A549 (cell line): Measurements from ENCODE around the gene DDX25. TPM values are rescaled to one million over a fixed set of nuclear protein-coding genes. Genes with fewer than 3 reads are reported as not detected.

Source experiments
- ATAC-seq, 2 experiments: fragments of 200-7000 bp in 1 of 2; fragments of >200 bp in 1 of 2; cut with Nextera tagmentation in 1 of 2; cut with Tn5 transposase in 1 of 2; 3 replicates each; pipeline versions ENCODE4 v1.8.0 to v1.9.1; 2018 to 2020; ENCODE audit warnings: mild to moderate bottlenecking in 1 of 2, moderate library complexity in 1 of 2
- CTCF ChIA-PET: fragments of 300-600 bp; sonication (Branson Sonifier 250); formaldehyde crosslinking; extraction: SDS; loops from one replicate; lab custom pipeline; 2021; ENCODE audit warnings: antibody characterized with exemption, inconsistent platforms; lab: Yijun Ruan, JAX
- POLR2A ChIA-PET: fragments of 350-600 bp; formaldehyde crosslinking; extraction: SDS; loops from one replicate; lab custom pipeline; 2021; ENCODE audit warnings: antibody characterized with exemption, inconsistent platforms; lab: Yijun Ruan, JAX
- DNase-seq, 2 experiments: peaks; one replicate each; pipeline versions ENCODE4 v3.0.0 to v3.0.0-alpha.2; 2011 to 2016; ENCODE audit warnings: low read depth in 1 of 2, low spot score in 1 of 2
- FAIRE-seq: peaks from 2 replicates; lab custom pipeline; 2011; peaks lifted over from hg19 to GRCh38; lab: Jason Lieb, UNC
- H3K27ac ChIP-seq, 2 experiments: fragments of >200 bp; sonication (Bioruptor Twin); formaldehyde crosslinking; 3 replicates each; pipeline ENCODE4 v1.5.1; 2016 to 2017
- H3K4me1 ChIP-seq: fragments of >200 bp; sonication (Bioruptor Twin); formaldehyde crosslinking; 3 replicates; pipeline ENCODE4 v1.6.1; 2016
- H3K4me2 ChIP-seq: fragments of >200 bp; sonication (Bioruptor Twin); formaldehyde crosslinking; 3 replicates; pipeline ENCODE4 v1.6.1; 2016
- H3K4me3 ChIP-seq: fragments of >200 bp; sonication (Bioruptor Twin); formaldehyde crosslinking; 3 replicates; pipeline ENCODE4 v1.5.1; 2016
- H3K9me3 ChIP-seq: fragments of >200 bp; sonication (Bioruptor Twin); formaldehyde crosslinking; 3 replicates; pipeline ENCODE4 v1.6.1; 2016
- CBX2 ChIP-seq: fragments of 200-600 bp; sonication (generic); IDR thresholded peaks from 2 replicates; pipeline ENCODE4 v1.6.1; 2016; ENCODE audit warnings: low read depth, mild to moderate bottlenecking, borderline replicate concordance
- CBX8 ChIP-seq: fragments of 200-600 bp; sonication (generic); IDR thresholded peaks from 2 replicates; pipeline ENCODE4 v1.6.1; 2016
- CHD2 ChIP-seq: fragments of 150-350 bp; IDR thresholded peaks from 2 replicates; pipeline ENCODE4 v1.6.1; 2014; ENCODE audit warnings: low read length; ENCODE audit not compliant: partially characterized antibody
- CHD4 ChIP-seq: fragments of 200-600 bp; sonication (generic); IDR thresholded peaks from 2 replicates; pipeline ENCODE4 v1.6.1; 2016; ENCODE audit warnings: antibody characterized with exemption, mild to moderate bottlenecking, borderline replicate concordance
- CTCF ChIP-seq: fragments of >200 bp; sonication (Bioruptor Twin); formaldehyde crosslinking; IDR thresholded peaks from 3 replicates; pipeline ENCODE4 v1.5.1; 2016
- E2F6 ChIP-seq: IDR thresholded peaks from 2 replicates; pipeline ENCODE4 v1.6.1; 2012; ENCODE audit warnings: low read depth, borderline replicate concordance
- EHMT2 ChIP-seq: fragments of 200-600 bp; sonication (generic); IDR thresholded peaks from 2 replicates; pipeline ENCODE4 v1.6.1; 2016; ENCODE audit warnings: antibody characterized with exemption, low read depth, mild to moderate bottlenecking, moderate library complexity
- ELK1 ChIP-seq: fragments of 150-350 bp; IDR thresholded peaks from 2 replicates; pipeline ENCODE4 v1.6.1; 2014; ENCODE audit warnings: low read depth, mild to moderate bottlenecking, low read length
- EP300 ChIP-seq, 2 experiments: fragments of >200 bp; sonication (Bioruptor Twin); formaldehyde crosslinking; IDR thresholded peaks; 2 replicates in 1 of 2; 3 replicates in 1 of 2; pipeline ENCODE4 v1.6.1; 2016 to 2017
- ESRRA ChIP-seq: fragments of 150-350 bp; IDR thresholded peaks from 2 replicates; pipeline ENCODE4 v1.6.1; 2014; ENCODE audit warnings: mild to moderate bottlenecking, low read length, borderline replicate concordance
- HMGXB4 ChIP-seq: fragments of 250-450 bp; sonication (Bioruptor Pico); IDR thresholded peaks from 2 replicates; pipeline ENCODE4 v1.5.0; 2021; ENCODE audit warnings: mild to moderate bottlenecking, moderate library complexity, borderline replicate concordance
- HOXB5 ChIP-seq: fragments of 250-450 bp; sonication (Bioruptor Pico); IDR thresholded peaks from 2 replicates; pipeline ENCODE4 v1.5.0; 2020; ENCODE audit warnings: mild to moderate bottlenecking, moderate library complexity
- JUN ChIP-seq, 2 experiments: fragments of >200 bp; sonication (Bioruptor Twin); formaldehyde crosslinking; IDR thresholded peaks; 2 replicates in 1 of 2; 3 replicates in 1 of 2; pipeline ENCODE4 v1.6.1; 2016 to 2017
- KDM1A ChIP-seq: fragments of 200-600 bp; sonication (generic); IDR thresholded peaks from 2 replicates; pipeline ENCODE4 v1.6.1; 2016; ENCODE audit warnings: low read depth, mild to moderate bottlenecking
- KDM5A ChIP-seq: fragments of 200-600 bp; sonication (generic); IDR thresholded peaks from 2 replicates; pipeline ENCODE4 v1.6.1; 2016; ENCODE audit warnings: antibody characterized with exemption, mild to moderate bottlenecking
- MAFK ChIP-seq: fragments of 450-650 bp; IDR thresholded peaks from 2 replicates; pipeline ENCODE4 v1.6.1; 2014; ENCODE audit not compliant: partially characterized antibody
- NFE2L2 ChIP-seq: fragments of 150-350 bp; conservative IDR thresholded peaks from 2 replicates; pipeline ENCODE4 v1.6.1; 2014; ENCODE audit warnings: low read length
- POLR2A ChIP-seq: IDR thresholded peaks from 2 replicates; pipeline ENCODE4 v1.6.1; 2012; ENCODE audit warnings: mild to moderate bottlenecking, low read length
- RAD21 ChIP-seq, 2 experiments: fragments of >200 bp in 1 of 2; sonication (Bioruptor Twin) in 1 of 2; formaldehyde crosslinking in 1 of 2; IDR thresholded peaks in 1 of 2; conservative IDR thresholded peaks in 1 of 2; 2 replicates in 1 of 2; 3 replicates in 1 of 2; pipeline ENCODE4 v1.6.1; 2012 to 2018; ENCODE audit warnings: inconsistent platforms in 1 of 2
- RARB ChIP-seq: fragments of 250-450 bp; sonication (Bioruptor Pico); IDR thresholded peaks from 2 replicates; pipeline ENCODE4 v1.8.0; 2021; ENCODE audit warnings: mild to moderate bottlenecking, moderate library complexity
- RCOR1 ChIP-seq: fragments of 150-350 bp; IDR thresholded peaks from 2 replicates; pipeline ENCODE4 v1.6.1; 2014; ENCODE audit warnings: antibody characterized with exemption, low read length, low read depth
- RNF2 ChIP-seq: fragments of 200-600 bp; sonication (generic); IDR thresholded peaks from 2 replicates; pipeline ENCODE4 v1.6.1; 2016; ENCODE audit warnings: low read depth, mild to moderate bottlenecking, antibody characterized with exemption, moderate library complexity, borderline replicate concordance
- SMC3 ChIP-seq: fragments of >200 bp; sonication (Bioruptor Twin); formaldehyde crosslinking; IDR thresholded peaks from 3 replicates; pipeline ENCODE4 v1.6.1; 2018; ENCODE audit warnings: inconsistent platforms
- SREBF2 ChIP-seq: fragments of 450-650 bp; IDR thresholded peaks from 2 replicates; pipeline ENCODE4 v1.6.1; 2014; ENCODE audit warnings: mild to moderate bottlenecking, moderate library complexity
- TP53 ChIP-seq: fragments of 250-450 bp; sonication (Bioruptor Pico); IDR thresholded peaks from 2 replicates; pipeline ENCODE4 v1.5.0; 2021; ENCODE audit warnings: mild to moderate bottlenecking, moderate library complexity
- USF2 ChIP-seq: fragments of 450-650 bp; IDR thresholded peaks from 2 replicates; pipeline ENCODE4 v1.6.1; 2014; ENCODE audit warnings: antibody characterized with exemption
- WGBS: methylation state at CpG from one replicate; pipeline ENCODE4 v1.1.6; 2017; ENCODE audit errors: missing lambda C conversion rate; 5-methylcytosine and 5-hydroxymethylcytosine counted together
- polyA plus RNA-seq, 4 experiments: library from polyadenylated mRNA; depleted of rRNA in 3 of 4; stranded (reverse); fragments of >200 nt; fragmentation: RNase III in 1 of 4; extraction: RNeasy Plus Mini Kit Qiagen cat#74134 plus additional on column Dnase treatment in 1 of 4; gene quantifications; 2 replicates in 3 of 4; 3 replicates in 1 of 4; pipeline ENCODE4 v1.2.3, GENCODE V29; 2011 to 2017

Gene DDX25
- polyA plus RNA-seq, 2 of the 4 experiments (the other 2 are of a cell fraction), result 0.01 TPM; not detected in 1

- peaks cover 6% of the 10 kb centered on the region; the same call in 1 of the 3 replicates for H3K9me3 ChIP-seq
- WGBS, result 89% methylated on average over 20 of the region's 20 CpGs
- no peak overlapping the region for H3K4me2 ChIP-seq
- TF ChIP-seq CBX2 (no peak), SREBF2 (no peak), USF2 (no peak), E2F6 (no peak), KDM1A (no peak), RCOR1 (no peak), EHMT2 (no peak), TP53 (CRISPR knock-in tag) (no peak), POLR2A (no peak), SMC3 (no peak), CHD2 (no peak), JUN (IDR thresholded peaks at IDR 0.05) (no peak), CHD4 (no peak)
- TF ChIP-seq, all 56 proteins: peak for 0
- Histone ChIP-seq H3K4me3 (no peak overlapping the region), H3K4me1 (no peaks in the 10 kb centered on the region), H3K27ac (no peak overlapping the region)
- POLR2A ChIA-PET, result no interaction called here
- DNase-seq (no peak), ATAC-seq (no peak; a peak in 1 of 6 replicates), FAIRE-seq (no peak)
- CTCF ChIA-PET, result no interaction called here
Measured at GRCh38 chr11:125873881-125874555, 30.3 kb upstream of the DDX25 start.

- TF ChIP-seq SMC3, result peak; percentile 30; the same call in 2 of the 3 replicates
- TF ChIP-seq KDM5A, result no peak
- TF ChIP-seq RAD21 (conservative IDR thresholded peaks at IDR 0.05 in 1 of 2, IDR thresholded peaks at IDR 0.05 in 1 of 2), result peak; percentile 69 to 80
- peak; percentile 62 for TF ChIP-seq CTCF
- WGBS, result 12% methylated on average over 8 of the region's 8 CpGs
- CTCF ChIA-PET, result interaction anchor here (1.3 to 1.5 kb wide), 2 partner anchors 150 to 248 kb away, joined by 3 to 5 read pairs; no protein-coding TSS in a partner anchor
- Histone ChIP-seq H3K9me3 (peaks cover 6% of the 10 kb centered on the region; the same call in 1 of the 3 replicates), H3K4me2 (no peak overlapping the region), H3K27ac (no peak overlapping the region), H3K4me3 (no peak overlapping the region), H3K4me1 (no peaks in the 10 kb centered on the region)
- peak; percentile 25 to 56 for DNase-seq
- POLR2A ChIA-PET, result no interaction called here
- peak; percentile 90 to 98 for ATAC-seq
- no peak for FAIRE-seq
Measured at GRCh38 chr11:125874556-125875124, 29.7 kb upstream of the DDX25 start.

- Histone ChIP-seq H3K9me3 (no peaks in the 10 kb centered on the region), H3K4me3 (no peak overlapping the region), H3K27ac (no peak overlapping the region), H3K4me2 (no peak overlapping the region), H3K4me1 (peaks cover 5% of the 10 kb centered on the region; the same call in 1 of the 3 replicates)
- ATAC-seq, result no peak
- POLR2A ChIA-PET, result interaction anchor here (0.6 kb wide), 1 partner anchor 922 kb away, joined by 3 read pairs; no protein-coding TSS in a partner anchor
- FAIRE-seq, result no peak
- WGBS, result 83% methylated on average over 1 of the region's 1 CpG
- CTCF ChIA-PET, result interaction anchor here (0.6 kb wide), 1 partner anchor 312 kb away, joined by 3 read pairs; no protein-coding TSS in a partner anchor
- DNase-seq, result no peak
- TF ChIP-seq HOXB5, result no peak
- no peak for TF ChIP-seq EP300 (IDR thresholded peaks at IDR 0.05)
- TF ChIP-seq JUN (IDR thresholded peaks at IDR 0.05), result no peak
- no peak for TF ChIP-seq ESRRA
- TF ChIP-seq SMC3, result no peak
- no peak for TF ChIP-seq CBX8
- no peak for TF ChIP-seq POLR2A
- no peak for TF ChIP-seq MAFK
- TF ChIP-seq RARB (CRISPR knock-in tag), result no peak
- TF ChIP-seq TP53 (CRISPR knock-in tag), result no peak
- TF ChIP-seq HMGXB4 (CRISPR knock-in tag), result no peak
- no peak for TF ChIP-seq ELK1
- no peak for TF ChIP-seq CHD2
- no peak for TF ChIP-seq NFE2L2
- TF ChIP-seq RCOR1, result no peak
- TF ChIP-seq RNF2, result no peak
Measured at GRCh38 chr11:125881291-125881690, 23.0 kb upstream of the DDX25 start.
